ENCODE measurements around the gene UBE2V1.
"Not testable (repeated sequence)": the region's sequence is repeated elsewhere in the genome, so short reads cannot be mapped to it uniquely, and the experiment has no call there.

Gene UBE2V1

GRCh38 chr20:50093240-50093639 is 19.7 kb downstream of the UBE2V1 start:
- DNase-seq = no peak

GRCh38 chr20:50092436-50092835 is 20.5 kb downstream of the UBE2V1 start:
- no peak for DNase-seq

- DNase-seq = no peak
Observed at GRCh38 chr20:50089787-50090177, 23.2 kb downstream of the UBE2V1 start.

GRCh38 chr20:50089140-50089786 is 23.7 kb downstream of the UBE2V1 start:
- DNase-seq = no peak

GRCh38 chr20:50088022-50088421 is 24.9 kb downstream of the UBE2V1 start:
- DNase-seq = no peak

- peak; percentile 23 for DNase-seq
Observed at GRCh38 chr20:50085481-50086365, 27.2 kb downstream of the UBE2V1 start.

GRCh38 chr20:50085146-50085480 is 27.8 kb downstream of the UBE2V1 start:
- DNase-seq = no peak

- DNase-seq = no peak
Observed at GRCh38 chr20:50083034-50083433, 29.9 kb downstream of the UBE2V1 start.

- DNase-seq = not testable (repeated sequence)
Observed at GRCh38 chr20:50082056-50082455, 30.9 kb downstream of the UBE2V1 start.

GRCh38 chr20:50077818-50078601 is 34.9 kb downstream of the UBE2V1 start:
- no peak for DNase-seq

- no peak for DNase-seq
Observed at GRCh38 chr20:50073500-50073899, 39.5 kb downstream of the UBE2V1 start.

- peak; percentile 62 for DNase-seq
Observed at GRCh38 chr20:50071039-50071888, 41.7 kb downstream of the UBE2V1 start.

GRCh38 chr20:50070361-50070760 is 42.6 kb downstream of the UBE2V1 start:
- DNase-seq = no peak

GRCh38 chr20:50068041-50068651 is 44.8 kb downstream of the UBE2V1 start:
- no peak for DNase-seq

- no peak for DNase-seq
Observed at GRCh38 chr20:50067461-50067860, 45.5 kb downstream of the UBE2V1 start.

- DNase-seq = no peak
Observed at GRCh38 chr20:50067018-50067417, 45.9 kb downstream of the UBE2V1 start.

- no peak for DNase-seq
Observed at GRCh38 chr20:50066161-50066834, 46.7 kb downstream of the UBE2V1 start.

GRCh38 chr20:50065325-50065615 is 47.7 kb downstream of the UBE2V1 start:
- no peak for DNase-seq

GRCh38 chr20:50063763-50064162 is 49.2 kb downstream of the UBE2V1 start:
- not testable (repeated sequence) for DNase-seq

- DNase-seq = no peak
Observed at GRCh38 chr20:50062006-50062838, 50.7 kb downstream of the UBE2V1 start.

Data from NCI-H510A (cell line).